GM12891 (cell line): Measurements from ENCODE around the gene FYB1.

ENCODE experiments used
- POLR2A ChIP-seq: IDR thresholded peaks from 2 replicates; pipeline ENCODE4 v1.6.1; 2011; ENCODE audit warnings: low read depth, low read length, control low read depth
- POLR2AphosphoS5 ChIP-seq: IDR thresholded peaks from 2 replicates; pipeline ENCODE4 v1.6.1; 2011; ENCODE audit warnings: low read depth, low read length, control low read depth
- POU2F2 ChIP-seq: IDR thresholded peaks from 2 replicates; pipeline ENCODE4 v1.6.1; 2011; ENCODE audit warnings: low read depth, mild to moderate bottlenecking, control low read depth, low read length, moderate library complexity
- TAF1 ChIP-seq: IDR thresholded peaks from 2 replicates; pipeline ENCODE4 v1.6.1; 2011; ENCODE audit warnings: low read depth, low read length, control low read depth

DNA sequence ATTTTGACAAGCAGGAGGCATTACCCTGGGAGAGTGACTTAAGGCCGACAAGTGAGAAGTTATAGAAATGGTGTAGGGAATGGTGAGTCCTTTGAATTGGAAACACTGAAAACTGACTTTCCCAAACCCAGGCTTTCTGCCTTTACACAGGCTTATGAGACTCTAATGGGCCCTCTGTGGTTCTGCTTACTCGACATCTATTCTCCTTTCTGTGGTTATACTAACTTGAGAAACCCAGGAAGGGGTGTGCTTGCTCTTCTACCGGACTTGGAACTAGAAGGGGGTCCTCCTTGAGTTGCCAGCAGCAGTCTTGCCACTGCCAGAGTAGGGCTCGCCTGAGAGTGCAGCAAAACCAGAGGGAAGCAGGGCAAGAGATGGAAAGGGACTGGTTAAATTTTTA is 63.3 kb downstream of the FYB1 start:
- TF ChIP-seq POLR2A (no peak), POLR2AphosphoS5 (no peak), TAF1 (no peak), POU2F2 (no peak)
